OCI-LY3 (cell line): ENCODE results near the gene KDM4B.

Experiments
- CTCF ChIP-seq: fragments of 200-600, 300-600 bp; sonication (generic); IDR thresholded peaks from 2 replicates; pipeline ENCODE4 v1.5.1; 2014; ENCODE audit warnings: antibody characterized with exemption, low read length, low read depth
- EZH2phosphoT487 ChIP-seq: fragments of 200-600 bp; shearing (Covaris generic); IDR thresholded peaks from 2 replicates; pipeline ENCODE4 v1.6.1; 2018; ENCODE audit warnings: antibody characterized with exemption, mixed run types, low read depth

GRCh38 chr19:5182751-5183150, 213.8 kb downstream of the KDM4B start:
- no peak for TF ChIP-seq CTCF
- no peak for TF ChIP-seq EZH2phosphoT487
